DMS79 (cell line): ENCODE measurements around the gene UBAC2.

Experiments
- DNase-seq: peaks from one replicate; lab custom pipeline; 2025; lab: John Stamatoyannopoulos, UW

UBAC2 gene

DNA sequence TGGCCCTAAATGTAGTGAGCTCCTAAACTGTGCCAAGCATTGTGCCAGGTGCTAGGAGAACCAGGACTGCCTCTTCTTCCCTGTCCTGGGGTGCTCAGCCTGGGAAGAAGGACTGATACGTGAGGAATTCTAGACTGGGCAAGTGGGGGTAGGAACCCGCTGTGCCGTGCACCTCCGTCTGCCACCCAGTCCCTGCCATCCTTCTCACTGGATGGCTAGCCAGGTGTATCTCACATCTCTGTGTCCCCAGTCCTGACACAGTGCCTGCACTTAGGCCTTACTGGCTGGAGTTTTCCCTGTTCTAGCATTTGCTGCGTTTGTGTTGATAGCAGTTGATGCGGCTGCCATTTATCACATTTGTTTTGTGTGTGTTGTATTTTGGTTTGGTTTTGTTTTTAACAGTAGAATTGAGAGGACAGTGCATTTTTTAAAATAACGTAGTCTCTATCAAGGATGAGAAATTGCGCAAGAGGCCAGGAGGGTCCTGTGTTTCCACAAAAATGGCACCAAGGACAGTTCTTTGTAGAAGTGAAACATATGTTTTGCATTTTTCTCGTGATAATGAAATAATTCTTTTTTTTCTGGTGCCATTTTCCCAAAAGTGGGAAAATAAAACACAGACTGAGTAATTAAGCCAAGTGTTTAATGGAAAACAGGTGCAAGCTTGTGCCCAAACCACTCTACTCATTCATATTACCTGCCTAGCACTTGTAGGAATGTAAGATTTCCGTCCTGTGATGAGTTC lies 111.3 kb downstream of the UBAC2 start:
- DNase-seq: no peak

DNA sequence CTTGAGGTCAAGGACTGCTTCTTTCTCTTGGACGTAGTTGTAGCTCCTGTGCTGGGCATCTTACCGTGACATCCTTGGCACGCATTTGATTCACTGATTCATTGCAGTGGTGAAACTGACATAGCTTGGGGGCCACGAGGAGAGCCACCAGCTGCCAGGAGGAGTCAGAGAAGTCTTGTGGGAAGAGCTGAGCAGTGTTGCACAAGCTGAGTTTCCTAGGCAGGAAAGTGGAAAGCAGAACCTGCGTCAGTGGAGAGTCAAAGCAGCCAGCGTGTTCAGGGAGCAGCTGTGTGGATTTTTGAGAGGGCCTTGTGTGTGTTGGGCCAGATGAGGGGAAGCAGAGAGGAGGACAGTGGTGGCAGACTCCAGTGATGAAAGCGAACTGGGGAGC lies 111.8 kb downstream of the UBAC2 start:
- peak; percentile 86 for DNase-seq

DNA sequence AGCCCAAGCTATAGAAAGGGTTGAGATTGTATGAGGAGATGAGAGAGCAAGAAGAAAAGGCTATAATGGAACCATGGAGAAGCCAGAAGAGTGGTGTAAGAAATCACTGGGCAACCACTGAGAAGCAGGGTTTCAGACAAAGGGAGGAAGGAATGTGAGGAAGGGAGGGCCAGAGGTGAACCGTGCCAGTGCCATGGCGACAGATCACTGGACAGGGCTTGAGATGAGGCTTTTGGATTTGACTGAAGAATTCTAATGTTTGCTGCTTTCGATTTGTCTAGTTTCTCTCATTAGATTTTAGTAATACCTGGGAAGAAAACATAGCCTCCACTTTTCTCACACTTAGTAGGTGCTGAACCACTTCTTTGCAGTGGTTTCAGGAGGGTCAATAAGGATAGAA lies 112.8 kb downstream of the UBAC2 start:
- no peak for DNase-seq

DNA sequence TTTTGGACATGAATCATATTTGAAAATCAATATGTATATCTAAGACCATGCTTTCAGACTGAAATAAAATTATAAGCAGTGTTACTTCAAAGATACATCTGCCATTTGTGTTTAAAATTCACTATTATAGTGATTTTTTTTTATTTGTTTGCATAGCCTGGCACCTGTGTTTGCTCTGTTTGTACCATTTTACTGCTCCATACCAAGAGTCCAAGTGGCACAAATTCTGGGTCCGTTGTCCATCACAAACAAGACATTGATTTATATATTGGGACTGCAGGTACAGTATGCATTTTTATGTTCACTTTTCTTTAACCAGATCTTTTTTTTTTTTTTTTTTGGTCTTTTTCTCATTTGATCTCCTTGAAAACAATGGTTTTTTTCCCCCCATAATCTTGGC lies 113.3 kb downstream of the UBAC2 start:
- no peak for DNase-seq

DNA sequence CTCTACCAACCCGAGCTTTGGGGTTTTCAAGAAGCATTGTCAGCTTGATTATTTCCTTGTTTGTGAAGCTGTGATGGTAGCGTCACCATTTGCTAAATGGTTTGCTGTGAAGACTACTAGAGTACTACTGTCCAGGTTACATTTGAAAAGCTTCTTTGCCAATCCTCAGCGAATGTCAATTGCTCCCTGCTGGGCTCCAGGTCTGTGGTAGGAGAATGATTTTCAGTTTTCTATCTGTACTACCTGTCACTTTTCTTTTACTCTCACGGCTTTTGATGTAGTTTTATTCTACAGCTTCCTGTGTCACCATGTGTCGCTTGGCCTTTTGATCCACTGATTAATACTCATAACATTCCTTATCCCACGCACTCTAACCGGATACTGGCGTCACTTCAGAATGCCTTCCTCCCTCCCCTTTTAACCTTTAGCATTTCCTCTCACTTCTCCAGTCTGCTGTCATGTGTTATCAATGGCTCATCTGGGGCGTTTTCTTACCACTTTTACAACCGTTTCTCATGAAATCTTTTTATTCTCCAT lies 114.1 kb downstream of the UBAC2 start:
- no peak for DNase-seq

DNA sequence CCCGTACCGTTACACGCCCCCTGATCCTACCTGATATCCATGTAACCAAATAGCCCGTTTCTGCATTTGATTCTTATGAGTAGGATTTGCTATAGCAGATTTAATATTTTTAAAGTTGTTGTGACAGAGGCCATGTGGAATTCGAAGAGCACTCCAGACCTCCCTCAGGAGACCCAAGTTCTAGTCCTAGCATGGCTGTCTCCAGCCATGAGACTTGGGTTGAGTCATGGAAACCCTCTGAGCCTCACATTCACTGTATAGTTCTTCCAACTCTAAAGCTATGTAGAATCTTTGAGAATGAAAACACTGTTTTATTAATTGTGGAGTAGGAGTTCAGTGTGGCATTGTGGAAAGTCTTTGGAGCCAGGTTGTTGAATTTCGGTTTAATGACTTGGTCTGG lies 114.5 kb downstream of the UBAC2 start:
- DNase-seq: no peak

DNA sequence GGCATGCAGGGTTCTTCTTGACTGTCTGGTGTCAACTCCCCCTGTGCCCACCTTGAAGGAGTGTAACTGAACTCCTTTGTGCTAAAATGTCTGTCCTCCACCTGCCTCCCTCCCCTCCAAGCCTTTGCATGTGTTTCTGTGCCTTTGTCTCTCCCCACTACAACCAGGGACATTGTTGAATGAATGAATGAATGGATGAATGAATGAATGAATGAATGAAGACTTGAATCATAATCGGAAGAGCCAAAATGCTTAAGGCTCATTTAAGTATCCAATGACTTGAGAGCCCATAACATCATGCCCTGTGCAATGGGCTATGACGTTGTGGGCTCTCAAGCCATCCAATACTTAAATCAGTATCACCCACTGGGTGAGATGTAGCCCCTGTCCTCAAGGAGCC lies 115.6 kb downstream of the UBAC2 start:
- DNase-seq: no peak

DNA sequence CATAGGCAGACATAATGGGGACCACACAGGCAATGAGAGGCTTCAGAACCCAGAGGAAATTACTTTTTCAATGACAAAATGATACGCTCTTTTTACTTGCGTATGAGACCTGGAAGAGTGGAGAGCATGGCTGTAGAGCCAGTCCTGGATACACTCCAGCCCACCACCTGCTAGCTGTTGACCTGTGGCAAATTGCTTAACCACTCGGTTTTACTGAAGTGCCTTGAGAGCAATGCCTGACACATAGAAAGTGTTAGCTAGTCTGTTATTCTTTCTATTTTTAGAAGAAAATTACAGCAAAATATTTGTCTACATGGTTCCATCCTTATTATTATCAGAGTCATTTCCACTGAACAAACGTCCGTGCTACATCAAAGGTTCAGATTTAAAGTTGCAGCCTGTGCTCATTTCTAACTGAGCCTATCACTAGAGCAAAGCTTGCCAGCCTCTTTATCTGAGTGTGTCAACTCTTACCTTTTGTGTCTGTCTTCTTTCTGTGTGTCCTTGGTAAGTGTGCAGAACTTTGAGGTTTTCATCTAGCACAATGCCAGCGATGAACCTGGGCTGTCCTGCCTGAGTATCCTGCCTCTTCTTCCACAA lies 116.1 kb downstream of the UBAC2 start:
- peak; percentile 81 for DNase-seq

DNA sequence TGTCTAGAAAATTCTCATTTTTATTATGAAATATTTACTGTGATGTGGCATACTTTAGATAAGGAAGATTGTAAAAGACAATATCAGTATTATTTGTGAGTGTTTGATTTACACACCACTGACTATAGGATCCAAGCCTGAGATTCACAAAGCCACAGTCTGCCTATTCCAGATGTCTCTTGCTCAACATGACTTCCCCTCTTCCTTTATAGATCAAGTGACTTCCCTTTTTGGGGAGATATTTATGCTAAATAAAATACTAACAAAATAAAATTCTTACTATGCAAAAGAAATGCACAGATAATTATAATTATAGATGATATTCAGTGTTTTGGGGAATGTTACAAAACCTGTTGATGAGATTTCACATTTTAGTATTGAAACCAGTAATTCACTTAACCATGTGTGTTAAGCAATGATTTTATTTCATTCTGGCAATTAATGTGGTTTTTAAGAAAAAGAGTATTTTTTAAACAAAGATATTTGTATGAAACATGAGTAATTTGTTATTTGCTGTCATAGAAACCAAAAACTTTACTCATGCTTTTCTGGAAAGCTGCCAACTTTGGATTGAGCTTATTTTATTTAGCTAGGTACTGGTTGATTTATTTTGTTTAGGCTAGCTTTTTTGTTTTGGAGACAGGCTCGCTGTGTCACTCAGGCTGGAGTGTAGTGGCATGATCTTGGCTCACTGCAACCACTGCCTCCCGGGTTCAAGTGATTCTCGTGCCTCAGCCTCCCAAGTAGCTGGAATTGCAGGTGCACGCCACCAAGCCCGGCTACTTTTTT lies 120.2 kb downstream of the UBAC2 start:
- DNase-seq: no peak

DNA sequence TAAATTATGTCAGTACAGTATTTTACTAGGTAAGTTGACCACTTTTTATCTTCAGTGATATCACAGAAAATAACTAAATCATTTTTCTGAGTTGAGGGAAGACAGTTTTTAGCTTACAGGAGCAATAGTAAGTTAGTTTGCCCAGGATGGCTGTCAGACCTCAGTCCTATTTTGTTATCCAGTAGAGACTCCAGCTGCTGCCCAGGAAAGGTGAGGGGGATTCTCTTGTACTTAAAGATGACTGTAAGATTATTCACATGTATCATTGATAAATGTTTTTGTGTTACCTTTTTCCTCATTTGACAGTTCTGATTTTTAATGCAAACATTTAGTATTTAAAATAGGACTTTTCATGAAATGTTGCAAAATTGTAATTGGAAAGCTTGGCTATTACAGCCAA lies 121.1 kb downstream of the UBAC2 start:
- no peak for DNase-seq

DNA sequence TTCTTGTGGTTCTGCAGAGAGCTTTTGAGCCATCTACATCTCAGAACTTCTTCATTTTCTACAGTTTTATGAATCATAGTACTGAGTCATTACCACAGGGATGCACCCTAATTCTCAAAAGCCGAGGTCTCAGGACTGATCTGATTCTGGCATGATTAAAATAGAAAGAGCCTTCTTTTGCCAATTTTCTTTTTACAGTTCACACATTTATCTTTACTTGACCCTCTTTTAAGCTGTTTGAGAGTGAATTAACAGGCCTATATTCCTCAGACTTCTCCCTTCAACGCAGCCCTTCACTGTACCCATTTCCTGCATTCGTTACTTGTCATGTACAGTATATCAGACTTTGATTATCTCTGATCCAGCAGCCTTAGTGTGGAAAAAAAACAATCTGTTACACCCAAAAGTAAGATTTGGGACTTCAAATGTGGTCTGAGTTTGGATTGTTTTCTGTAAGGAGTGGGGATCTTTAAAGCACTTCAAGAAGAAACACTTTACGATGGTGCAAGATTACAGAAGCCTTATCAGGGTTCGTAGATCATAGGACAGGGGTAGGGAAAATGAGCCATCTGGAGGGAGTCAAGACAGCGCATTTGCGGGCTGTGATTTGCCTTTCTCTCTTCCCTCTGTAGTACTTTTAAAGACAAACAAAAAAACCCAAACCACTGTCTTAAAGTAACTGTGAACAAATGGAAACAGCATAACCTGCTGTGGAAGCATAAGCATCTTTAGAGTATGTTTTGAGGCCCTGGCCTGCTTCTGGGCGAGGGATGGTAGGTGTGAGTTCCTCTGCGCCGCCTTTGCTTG lies 121.8 kb downstream of the UBAC2 start:
- no peak for DNase-seq

DNA sequence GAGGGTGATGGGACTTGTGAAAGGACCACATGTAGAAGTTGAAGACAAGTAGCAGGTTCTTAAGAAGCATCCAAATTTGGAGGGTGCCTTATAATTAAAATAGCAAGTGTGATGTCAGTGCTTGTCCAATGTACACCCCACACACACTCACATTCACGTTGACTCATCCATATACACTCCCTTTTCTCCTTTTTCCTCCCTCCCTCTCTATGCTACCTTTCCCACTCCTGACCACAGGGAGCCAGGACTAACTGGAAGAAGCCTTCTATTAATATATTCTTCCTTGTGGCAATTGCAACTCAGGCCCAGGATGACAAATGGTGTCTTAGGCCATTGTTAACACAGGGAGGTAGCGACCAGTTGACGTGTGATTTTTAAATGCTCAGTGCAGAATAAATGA lies 122.8 kb downstream of the UBAC2 start:
- no peak for DNase-seq

DNA sequence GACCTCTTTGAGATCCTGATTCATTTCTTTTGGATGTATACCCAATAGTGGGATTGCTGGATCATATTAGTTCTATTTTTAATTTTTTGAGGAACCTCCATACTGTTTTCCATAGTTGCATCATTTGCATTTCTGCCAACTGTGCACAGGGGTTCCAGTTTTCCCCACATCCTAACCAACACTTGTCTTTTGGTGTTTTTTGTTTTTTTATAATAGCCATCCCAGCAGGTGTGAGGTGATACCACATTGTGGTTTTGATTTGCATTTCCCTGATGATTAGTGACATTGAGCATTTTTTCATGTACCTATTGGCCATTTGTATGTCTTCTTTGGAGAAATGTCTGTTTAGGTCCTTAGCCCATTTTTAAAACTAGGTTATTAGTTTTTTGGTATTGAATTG lies 125.4 kb downstream of the UBAC2 start:
- DNase-seq: no peak

DNA sequence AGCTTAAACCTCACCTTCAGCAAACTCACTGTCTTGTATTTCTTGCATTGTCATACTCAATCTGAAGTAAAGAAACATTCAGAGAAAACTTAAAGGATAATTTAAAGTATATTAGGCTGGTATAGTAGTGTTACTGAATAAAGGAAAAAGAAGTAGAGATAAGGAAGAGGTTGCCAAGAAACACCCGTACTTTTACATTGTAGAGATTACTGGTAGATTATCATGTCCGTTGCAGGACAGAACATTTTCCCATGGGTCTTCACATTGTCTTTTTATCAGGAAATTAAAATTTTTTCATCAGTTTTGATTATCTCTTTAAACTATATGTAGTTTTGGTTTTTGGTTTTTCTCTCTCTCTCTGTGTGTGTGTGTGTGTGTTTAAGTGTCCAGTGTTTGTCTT lies 126.5 kb downstream of the UBAC2 start:
- no peak for DNase-seq

DNA sequence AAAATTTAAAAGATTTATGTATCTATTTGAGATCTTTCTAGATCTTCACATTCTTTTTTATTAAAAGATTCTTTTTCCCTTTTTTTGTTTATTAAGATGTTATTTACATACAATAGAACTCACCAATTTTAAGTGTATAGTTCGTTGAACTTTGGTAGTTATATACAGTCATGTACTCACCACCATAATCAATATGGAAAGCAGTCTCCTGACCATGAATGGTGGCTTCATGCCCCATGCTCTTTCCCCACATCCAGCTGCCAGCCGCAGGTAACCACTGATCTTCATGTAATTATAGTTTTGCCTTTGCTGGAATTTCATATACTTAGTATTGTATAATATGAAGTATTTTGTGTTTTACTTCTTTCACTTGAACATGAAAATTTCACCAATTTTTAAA lies 127.1 kb downstream of the UBAC2 start:
- no peak for DNase-seq

DNA sequence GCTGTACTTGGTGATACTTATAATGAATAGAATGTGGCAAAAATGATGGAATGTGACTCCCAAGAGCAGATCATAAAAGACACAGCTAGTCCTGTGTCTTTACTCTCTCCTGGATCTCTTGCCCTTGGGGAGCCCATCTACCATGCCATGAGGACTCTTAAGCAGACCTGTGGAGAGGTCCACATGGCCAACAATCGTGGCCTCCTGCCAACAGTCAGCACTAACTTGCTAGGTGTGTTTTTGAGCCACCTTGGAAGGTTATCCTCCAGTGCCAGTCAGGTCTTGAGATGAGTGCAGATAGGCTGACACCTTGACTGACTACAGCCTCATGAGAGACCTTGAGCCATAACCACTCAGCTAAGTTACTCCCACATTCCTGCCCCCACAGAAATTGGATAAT lies 128.8 kb downstream of the UBAC2 start:
- peak; percentile 88 for DNase-seq

DNA sequence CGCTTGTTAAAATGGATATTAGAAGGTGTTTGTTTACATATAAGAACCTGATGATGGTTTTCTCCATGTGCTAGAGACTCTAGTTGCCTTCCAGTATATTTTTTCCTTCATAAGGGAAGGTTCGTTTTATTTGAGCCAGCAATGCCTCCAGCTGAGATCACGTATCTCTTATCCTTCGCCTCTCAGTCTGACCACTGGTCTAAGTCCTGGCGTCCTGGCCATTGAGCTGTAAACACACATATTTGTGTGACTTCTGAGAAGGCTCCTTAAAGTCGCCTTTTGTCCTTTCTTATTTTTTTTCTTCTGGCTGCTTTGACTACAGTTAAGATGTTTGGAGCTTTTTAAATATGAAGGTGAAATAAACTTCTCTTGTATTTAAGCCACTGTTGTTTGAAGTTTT lies 130.3 kb downstream of the UBAC2 start:
- DNase-seq: no peak

DNA sequence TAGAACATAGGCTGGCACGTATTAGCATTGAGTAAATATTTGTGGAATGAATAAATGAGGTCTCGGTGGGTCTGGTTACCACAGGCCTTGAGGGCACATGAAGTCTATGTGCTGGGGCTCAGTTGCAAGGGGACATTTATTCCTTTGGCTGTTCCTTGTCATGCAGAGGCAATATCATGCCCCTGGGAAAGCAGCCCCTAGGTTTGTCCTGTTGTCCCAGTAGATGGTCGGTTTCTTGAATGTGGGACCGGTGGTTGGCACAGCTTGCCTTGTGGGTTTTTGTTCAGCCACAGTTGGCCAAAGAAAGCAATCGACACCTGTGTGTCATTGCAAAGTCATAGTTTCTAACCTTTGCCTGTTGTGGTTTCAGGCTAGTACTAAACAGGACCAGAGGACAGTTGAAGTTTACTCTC lies 131.2 kb downstream of the UBAC2 start:
- DNase-seq: no peak

DNA sequence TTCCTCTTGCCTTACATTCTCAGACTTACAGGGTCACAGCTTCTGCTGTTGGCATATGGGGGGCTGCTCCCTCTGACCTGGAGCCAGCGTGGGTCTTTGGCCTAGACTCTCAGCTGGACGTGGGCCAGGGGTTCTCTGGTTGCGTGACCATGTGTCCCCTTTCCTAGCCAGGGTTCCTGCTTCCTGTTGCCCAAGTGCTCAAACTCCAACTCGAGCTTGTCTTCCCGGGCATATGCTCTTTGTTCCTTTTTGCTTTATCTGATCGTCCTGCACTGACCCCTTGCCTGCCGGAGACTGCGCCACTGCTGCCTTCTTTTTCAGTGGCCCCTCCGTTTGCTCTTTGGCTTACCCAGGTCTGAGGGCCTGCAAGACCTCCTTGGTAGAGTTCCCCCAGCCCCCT lies 131.8 kb downstream of the UBAC2 start:
- DNase-seq: no peak

DNA sequence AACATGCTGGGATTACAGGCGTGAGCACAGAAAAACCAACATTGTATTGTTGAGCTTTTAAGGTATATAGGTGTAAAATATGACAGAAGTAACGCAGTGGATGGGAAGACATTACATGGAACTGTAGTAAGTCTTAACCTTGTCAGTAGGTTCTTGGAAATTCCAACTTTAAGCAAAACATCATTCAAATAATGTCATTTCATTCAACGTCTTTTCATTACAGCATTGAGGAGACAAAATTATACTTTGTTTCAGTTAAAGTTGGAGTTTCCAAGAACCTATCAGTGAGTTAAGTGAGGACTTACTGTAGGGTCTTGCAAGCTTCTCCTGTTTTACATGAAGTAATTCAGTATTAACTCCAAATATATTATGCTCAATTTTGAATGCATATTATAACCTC lies 133.6 kb downstream of the UBAC2 start:
- DNase-seq: no peak

DNA sequence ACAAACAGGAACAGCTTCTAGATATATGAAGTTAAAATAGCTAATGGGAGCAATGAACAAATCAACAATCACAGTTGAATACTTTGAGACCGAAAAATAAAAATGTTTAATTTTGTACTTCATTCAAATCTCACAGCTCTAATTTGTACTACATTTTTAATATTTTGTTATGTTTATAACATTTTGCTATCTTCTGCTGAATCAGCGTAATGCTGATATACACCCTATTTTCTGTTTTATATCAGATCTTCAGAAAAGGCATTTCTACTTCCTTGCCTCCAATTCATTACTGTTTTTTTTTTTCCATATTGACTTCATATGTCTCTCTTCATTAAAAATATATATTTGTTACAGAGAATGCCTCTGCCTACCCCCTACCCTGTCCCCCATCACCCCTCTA lies 134.4 kb downstream of the UBAC2 start:
- no peak for DNase-seq

DNA sequence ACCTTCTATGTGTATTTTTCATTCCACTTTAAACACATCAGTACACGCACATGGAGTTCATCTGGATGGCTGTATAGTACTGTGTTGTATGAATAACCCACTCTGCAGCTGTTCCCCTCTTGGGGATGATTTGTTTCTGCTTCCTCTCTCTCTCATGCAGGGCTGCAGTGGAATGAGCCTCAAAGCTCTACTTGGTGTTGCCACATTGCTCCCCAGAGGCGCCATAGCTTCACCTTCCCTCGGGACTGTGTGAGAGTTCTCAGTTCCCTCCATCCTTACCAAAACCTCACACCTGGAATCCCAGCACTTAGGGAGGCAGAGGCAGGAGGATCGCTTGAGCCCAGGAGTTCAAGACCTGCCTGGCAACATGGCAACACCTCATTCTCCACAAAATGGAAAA lies 134.9 kb downstream of the UBAC2 start:
- no peak for DNase-seq
